ENCODE data around the gene PTPRM. TPM values are rescaled to one million over a fixed set of nuclear protein-coding genes. Genes with fewer than 3 reads are reported as not detected.
"Not testable (repeated sequence)": the region's sequence is repeated elsewhere in the genome, so short reads cannot be mapped to it uniquely, and the experiment has no call there.

PTPRM gene
- total and polyA plus RNA-seq, 3 donors from 2014 or later, result 76.4 to 101 (median 94.6) TPM

DNA sequence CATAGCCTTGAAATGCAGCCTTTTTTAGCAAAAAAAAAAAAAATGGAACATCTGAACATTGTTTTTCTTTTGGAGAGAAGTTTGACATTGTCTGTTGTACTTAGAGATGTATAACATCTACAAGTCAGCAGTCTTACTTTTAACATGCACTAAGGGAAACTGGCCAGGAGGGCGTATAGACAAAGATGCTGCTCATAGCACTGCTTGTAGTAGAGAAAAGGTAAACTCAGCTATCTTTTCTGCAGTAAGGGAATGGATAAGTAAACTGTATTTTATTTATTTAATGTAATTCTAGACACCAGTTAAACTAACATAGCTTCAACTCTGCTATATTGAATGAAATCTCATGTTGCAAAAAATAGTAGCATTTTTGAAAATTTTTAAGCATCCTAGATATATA lies 489.6 kb downstream of the PTPRM start:
- 86 to 89% methylated on average over 1 of the region's 1 CpG for WGBS, 2 donors
- no peak overlapping the region for H3K4me3 ChIP-seq
- H3K36me3 ChIP-seq (ENCODE audit: low read depth, missing control alignments), result no peaks in the 10 kb centered on the region
- H3K27ac ChIP-seq, result no peak overlapping the region
- TF ChIP-seq, protein P1, sequence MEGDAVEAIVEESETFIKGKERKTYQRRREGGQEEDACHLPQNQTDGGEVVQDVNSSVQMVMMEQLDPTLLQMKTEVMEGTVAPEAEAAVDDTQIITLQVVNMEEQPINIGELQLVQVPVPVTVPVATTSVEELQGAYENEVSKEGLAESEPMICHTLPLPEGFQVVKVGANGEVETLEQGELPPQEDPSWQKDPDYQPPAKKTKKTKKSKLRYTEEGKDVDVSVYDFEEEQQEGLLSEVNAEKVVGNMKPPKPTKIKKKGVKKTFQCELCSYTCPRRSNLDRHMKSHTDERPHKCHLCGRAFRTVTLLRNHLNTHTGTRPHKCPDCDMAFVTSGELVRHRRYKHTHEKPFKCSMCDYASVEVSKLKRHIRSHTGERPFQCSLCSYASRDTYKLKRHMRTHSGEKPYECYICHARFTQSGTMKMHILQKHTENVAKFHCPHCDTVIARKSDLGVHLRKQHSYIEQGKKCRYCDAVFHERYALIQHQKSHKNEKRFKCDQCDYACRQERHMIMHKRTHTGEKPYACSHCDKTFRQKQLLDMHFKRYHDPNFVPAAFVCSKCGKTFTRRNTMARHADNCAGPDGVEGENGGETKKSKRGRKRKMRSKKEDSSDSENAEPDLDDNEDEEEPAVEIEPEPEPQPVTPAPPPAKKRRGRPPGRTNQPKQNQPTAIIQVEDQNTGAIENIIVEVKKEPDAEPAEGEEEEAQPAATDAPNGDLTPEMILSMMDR (IDR thresholded peaks at IDR 0.05), result no peak
- TF ChIP-seq POLR2A (IDR thresholded peaks at IDR 0.05), result no peak
- no peak for DNase-seq
- intact Hi-C loops (cut with DNase I; ENCODE audit: low total_unique reads), result no loop called here
- H3K4me1 ChIP-seq, result no peaks in the 10 kb centered on the region
- no peaks in the 10 kb centered on the region for H3K9me3 ChIP-seq
- no peaks in the 10 kb centered on the region for H3K27me3 ChIP-seq

DNA sequence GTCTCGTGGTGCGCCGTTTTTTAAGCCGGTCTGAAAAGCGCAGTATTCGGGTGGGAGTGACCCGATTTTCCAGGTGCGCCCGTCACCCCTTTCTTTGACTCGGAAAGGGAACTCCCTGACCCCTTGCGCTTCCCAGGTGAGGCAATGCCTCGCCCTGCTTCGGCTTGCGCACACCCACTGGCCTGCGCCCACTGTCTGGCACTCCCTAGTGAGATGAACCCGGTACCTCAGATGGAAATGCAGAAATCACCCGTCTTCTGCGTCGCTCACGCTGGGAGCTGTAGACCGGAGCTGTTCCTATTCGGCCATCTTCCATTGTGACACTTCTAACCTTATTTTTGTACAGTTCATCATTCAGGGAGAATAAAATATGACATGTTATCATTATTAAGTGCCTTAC lies 496.0 kb downstream of the PTPRM start:
- H3K4me1 ChIP-seq; DNase-seq; H3K9me3 ChIP-seq; intact Hi-C loops (cut with DNase I; ENCODE audit: low total_unique reads); H3K27me3 ChIP-seq; H3K27ac ChIP-seq; H3K4me3 ChIP-seq; H3K36me3 ChIP-seq (ENCODE audit: low read depth, missing control alignments): not testable (repeated sequence)
- 91 to 96% methylated on average over 9 to 13 of the region's 22 CpGs for WGBS, 2 donors

DNA sequence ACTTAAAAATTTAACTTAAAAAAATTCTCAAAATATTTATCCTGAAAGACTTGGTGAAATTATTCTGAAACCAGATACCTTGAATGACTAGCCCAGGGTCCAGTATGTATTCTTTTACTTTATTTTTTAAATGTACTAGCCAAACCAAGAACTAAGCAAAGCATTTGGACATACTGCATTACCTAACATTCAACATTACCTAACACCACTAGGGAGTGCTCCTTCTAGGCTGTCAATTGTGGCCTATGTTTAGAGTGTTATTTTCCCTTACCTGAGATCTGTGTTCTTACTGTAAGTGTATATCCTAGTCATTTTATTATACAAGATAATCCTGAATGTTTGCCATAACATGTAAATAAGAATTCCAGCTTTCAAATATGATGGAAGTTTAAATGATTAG lies 496.6 kb downstream of the PTPRM start:
- H3K27ac ChIP-seq, result no peak overlapping the region
- intact Hi-C loops (cut with DNase I; ENCODE audit: low total_unique reads), result no loop called here
- no peaks in the 10 kb centered on the region for H3K9me3 ChIP-seq
- H3K27me3 ChIP-seq, result no peaks in the 10 kb centered on the region
- no peak for TF ChIP-seq POLR2A (IDR thresholded peaks at IDR 0.05)
- TF ChIP-seq, protein P1 (IDR thresholded peaks at IDR 0.05), result no peak
- no peak overlapping the region for H3K4me3 ChIP-seq
- no peak for DNase-seq
- no peaks in the 10 kb centered on the region for H3K36me3 ChIP-seq (ENCODE audit: low read depth, missing control alignments)
- no peaks in the 10 kb centered on the region for H3K4me1 ChIP-seq

DNA sequence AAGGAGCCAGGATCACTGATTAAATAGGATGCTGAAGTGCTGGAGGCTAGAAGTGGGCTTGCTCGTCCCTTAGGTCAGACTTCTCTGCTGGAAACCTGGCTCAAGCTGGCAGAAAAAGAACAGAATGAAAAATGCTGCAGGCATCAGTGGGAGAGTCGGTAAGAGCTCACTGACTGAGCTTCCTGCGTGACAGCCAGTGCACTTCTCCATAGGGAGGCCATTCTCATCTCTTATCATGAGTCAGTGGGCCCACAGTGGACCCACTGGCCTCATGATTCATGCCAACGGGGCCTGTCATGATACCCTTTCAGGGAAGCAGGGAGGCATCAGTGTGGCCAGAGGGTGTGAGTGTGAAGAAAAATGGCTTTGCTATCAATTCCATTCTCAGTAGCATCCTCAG lies 498.2 kb downstream of the PTPRM start:
- no peak overlapping the region for H3K27ac ChIP-seq
- intact Hi-C loops (cut with DNase I; ENCODE audit: low total_unique reads), result no loop called here
- no peaks in the 10 kb centered on the region for H3K9me3 ChIP-seq
- TF ChIP-seq POLR2A (IDR thresholded peaks at IDR 0.05), result no peak
- TF ChIP-seq, protein P1 (IDR thresholded peaks at IDR 0.05), result no peak
- no peak overlapping the region for H3K4me3 ChIP-seq
- no peak for DNase-seq
- H3K27me3 ChIP-seq, result no peaks in the 10 kb centered on the region
- WGBS, 2 donors, result 80 to 83% methylated on average over 4 of the region's 4 CpGs
- no peaks in the 10 kb centered on the region for H3K4me1 ChIP-seq
- no peaks in the 10 kb centered on the region for H3K36me3 ChIP-seq (ENCODE audit: low read depth, missing control alignments)

DNA sequence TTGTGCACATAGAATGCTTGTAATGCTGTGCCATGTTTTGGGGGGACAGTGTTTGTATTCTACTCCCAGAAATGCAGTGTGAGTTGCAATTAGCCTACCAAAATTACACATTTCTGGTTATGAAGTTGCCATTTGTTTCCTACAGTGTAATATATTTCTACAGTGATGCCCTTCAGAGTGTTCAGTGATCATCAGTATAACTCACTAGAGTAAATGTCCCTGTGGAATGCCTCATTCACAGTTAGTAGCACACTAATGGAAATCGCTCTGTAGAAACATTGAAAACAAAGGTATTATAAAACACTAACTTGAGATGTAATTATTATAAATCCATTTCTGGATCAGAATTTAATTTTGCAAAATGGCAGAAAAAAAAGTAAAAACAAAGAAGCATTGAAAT lies 498.7 kb downstream of the PTPRM start:
- 95 to 100% methylated on average over 1 of the region's 1 CpG for WGBS, 2 donors
- Histone ChIP-seq H3K4me3 (no peak overlapping the region), H3K27me3 (no peaks in the 10 kb centered on the region), H3K27ac (no peak overlapping the region), H3K36me3 (ENCODE audit: low read depth, missing control alignments) (no peaks in the 10 kb centered on the region), H3K9me3 (no peaks in the 10 kb centered on the region), H3K4me1 (no peaks in the 10 kb centered on the region)
- DNase-seq, result no peak
- TF ChIP-seq POLR2A (IDR thresholded peaks at IDR 0.05), result no peak
- TF ChIP-seq, protein P1 (IDR thresholded peaks at IDR 0.05), result no peak
- intact Hi-C loops (cut with DNase I; ENCODE audit: low total_unique reads), result no loop called here
